Measurements from ENCODE around the gene DDX19B.

DNA sequence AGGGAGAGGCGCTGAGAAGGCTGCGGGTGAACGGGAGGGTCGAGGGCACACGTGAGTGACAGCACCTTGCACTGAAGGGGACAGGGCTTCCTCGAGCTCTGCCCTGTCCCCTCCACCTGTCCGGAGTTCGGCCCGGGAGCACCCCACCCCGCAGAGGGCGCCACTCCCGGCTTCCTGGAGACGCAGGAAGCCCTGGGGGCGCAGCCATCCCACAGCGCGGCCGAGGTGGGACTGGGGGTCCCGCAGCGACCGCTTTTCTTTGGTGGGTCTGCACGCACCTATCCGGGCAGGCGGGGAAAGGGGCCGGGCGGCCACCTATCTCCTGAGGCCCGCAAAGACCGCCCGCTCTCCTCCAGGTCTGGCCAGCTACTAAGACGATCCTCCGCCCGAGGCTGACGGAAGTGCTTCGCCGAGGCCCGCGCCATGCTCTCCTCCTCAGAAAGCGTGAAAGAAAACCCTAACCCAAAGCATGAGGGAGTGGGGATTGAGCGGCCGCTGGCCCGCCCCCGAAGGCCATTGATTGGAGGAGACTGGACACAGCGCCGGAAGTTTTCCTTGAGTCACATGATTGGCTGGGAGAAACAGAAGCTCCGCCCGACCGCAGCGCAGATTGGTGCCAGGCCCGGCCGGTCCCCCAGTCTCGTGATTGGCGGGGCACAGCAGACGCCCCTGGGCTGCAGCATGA lies 82.1 kb downstream of the DDX19B start:
- TF ChIP-seq, protein P1, sequence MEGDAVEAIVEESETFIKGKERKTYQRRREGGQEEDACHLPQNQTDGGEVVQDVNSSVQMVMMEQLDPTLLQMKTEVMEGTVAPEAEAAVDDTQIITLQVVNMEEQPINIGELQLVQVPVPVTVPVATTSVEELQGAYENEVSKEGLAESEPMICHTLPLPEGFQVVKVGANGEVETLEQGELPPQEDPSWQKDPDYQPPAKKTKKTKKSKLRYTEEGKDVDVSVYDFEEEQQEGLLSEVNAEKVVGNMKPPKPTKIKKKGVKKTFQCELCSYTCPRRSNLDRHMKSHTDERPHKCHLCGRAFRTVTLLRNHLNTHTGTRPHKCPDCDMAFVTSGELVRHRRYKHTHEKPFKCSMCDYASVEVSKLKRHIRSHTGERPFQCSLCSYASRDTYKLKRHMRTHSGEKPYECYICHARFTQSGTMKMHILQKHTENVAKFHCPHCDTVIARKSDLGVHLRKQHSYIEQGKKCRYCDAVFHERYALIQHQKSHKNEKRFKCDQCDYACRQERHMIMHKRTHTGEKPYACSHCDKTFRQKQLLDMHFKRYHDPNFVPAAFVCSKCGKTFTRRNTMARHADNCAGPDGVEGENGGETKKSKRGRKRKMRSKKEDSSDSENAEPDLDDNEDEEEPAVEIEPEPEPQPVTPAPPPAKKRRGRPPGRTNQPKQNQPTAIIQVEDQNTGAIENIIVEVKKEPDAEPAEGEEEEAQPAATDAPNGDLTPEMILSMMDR (IDR thresholded peaks at IDR 0.05 in 8 of 11, conservative IDR thresholded peaks at IDR 0.05 in 3 of 11): peak in 6 of 11 experiments; percentile 4 to 47 (median 29)
- TF ChIP-seq POLR2AphosphoS5 (IDR thresholded peaks at IDR 0.05): peak; percentile 89 to 97 (median 95)
- TF ChIP-seq POLR2A (IDR thresholded peaks at IDR 0.05): peak in 2 of 3 donors; percentile 51 to 73
